Testis (tissue), 2 donors: Measurements from ENCODE around the gene ICA1L.

ENCODE experiments used
- POLR2A ChIP-seq: fragments of 450-650 bp; IDR thresholded peaks from one replicate; pipeline ENCODE4 v1.6.1; 2017; ENCODE audit warnings: antibody characterized with exemption, mild to moderate bottlenecking, moderate library complexity
- TF ChIP-seq, protein P1 (sequence below), 3 experiments: fragments of 450-650 bp in 2 of 3; fragments of 200-600 bp in 1 of 3; sonication (generic) in 1 of 3; IDR thresholded peaks; one replicate each; pipeline ENCODE4 v1.5.1; 2016 to 2019; ENCODE audit warnings: antibody characterized with exemption in 3 of 3, mild to moderate bottlenecking in 2 of 3, moderate library complexity in 1 of 3

DNA sequence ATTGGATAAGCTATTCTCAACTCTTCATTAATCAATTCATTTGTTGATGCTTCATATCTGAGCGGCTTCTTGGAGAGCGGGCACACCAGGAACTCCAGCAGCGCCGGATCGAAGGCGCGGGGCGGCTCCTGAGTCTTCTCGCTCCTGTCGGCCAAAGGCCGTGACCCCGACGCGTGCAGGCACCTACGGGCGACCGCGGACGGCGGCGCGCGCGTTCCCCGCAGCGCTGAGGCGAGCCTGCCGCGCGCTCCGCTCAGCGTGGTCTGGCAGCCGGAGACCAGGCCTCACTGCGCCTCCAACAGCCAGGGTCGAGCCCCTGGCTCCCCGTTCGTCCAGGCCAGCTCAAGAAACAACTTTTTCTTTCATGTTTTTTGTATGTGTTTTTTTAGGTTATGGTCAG is 97.5 kb downstream of the ICA1L start:
- TF ChIP-seq, protein P1, sequence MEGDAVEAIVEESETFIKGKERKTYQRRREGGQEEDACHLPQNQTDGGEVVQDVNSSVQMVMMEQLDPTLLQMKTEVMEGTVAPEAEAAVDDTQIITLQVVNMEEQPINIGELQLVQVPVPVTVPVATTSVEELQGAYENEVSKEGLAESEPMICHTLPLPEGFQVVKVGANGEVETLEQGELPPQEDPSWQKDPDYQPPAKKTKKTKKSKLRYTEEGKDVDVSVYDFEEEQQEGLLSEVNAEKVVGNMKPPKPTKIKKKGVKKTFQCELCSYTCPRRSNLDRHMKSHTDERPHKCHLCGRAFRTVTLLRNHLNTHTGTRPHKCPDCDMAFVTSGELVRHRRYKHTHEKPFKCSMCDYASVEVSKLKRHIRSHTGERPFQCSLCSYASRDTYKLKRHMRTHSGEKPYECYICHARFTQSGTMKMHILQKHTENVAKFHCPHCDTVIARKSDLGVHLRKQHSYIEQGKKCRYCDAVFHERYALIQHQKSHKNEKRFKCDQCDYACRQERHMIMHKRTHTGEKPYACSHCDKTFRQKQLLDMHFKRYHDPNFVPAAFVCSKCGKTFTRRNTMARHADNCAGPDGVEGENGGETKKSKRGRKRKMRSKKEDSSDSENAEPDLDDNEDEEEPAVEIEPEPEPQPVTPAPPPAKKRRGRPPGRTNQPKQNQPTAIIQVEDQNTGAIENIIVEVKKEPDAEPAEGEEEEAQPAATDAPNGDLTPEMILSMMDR (IDR thresholded peaks at IDR 0.05), result no peak
- TF ChIP-seq POLR2A, result no peak
